HEK293T (cell line): ENCODE results near the gene PLPPR5.

Source experiments
- CTCF ChIA-PET: fragments of 350-600 bp; formaldehyde crosslinking; extraction: SDS; loops from one replicate; lab custom pipeline; 2021; ENCODE audit warnings: antibody characterized with exemption, inconsistent platforms; lab: Yijun Ruan, JAX
- POLR2A ChIA-PET: fragments of 350-600 bp; formaldehyde crosslinking; extraction: SDS; loops from one replicate; lab custom pipeline; 2020; ENCODE audit warnings: antibody characterized with exemption, inconsistent platforms; lab: Yijun Ruan, JAX
- DNase-seq: peaks from one replicate; pipeline ENCODE4 v3.0.0; 2012; ENCODE audit warnings: mixed read lengths; ENCODE audit errors: extremely low spot score
- ARNT ChIP-seq: fragments of 450-650 bp; IDR thresholded peaks from 2 replicates; pipeline ENCODE4 v1.6.1; 2017; ENCODE audit warnings: mild to moderate bottlenecking
- BHLHE40 ChIP-seq: fragments of 450-650 bp; IDR thresholded peaks from 2 replicates; pipeline ENCODE4 v1.6.1; 2016; ENCODE audit warnings: mild to moderate bottlenecking, moderate library complexity, borderline replicate concordance
- CTBP1 ChIP-seq: fragments of 450-650 bp; IDR thresholded peaks from 2 replicates; pipeline ENCODE4 v1.6.1; 2016; ENCODE audit warnings: borderline replicate concordance
- ELF4 ChIP-seq: fragments of 450-650 bp; IDR thresholded peaks from 2 replicates; pipeline ENCODE4 v1.6.1; 2017; ENCODE audit warnings: antibody characterized with exemption
- FOXA1 ChIP-seq: fragments of 450-650 bp; IDR thresholded peaks from 2 replicates; pipeline ENCODE4 v1.6.1; 2016; ENCODE audit warnings: mild to moderate bottlenecking
- FOXK2 ChIP-seq: fragments of 450-650 bp; IDR thresholded peaks from 2 replicates; pipeline ENCODE4 v1.6.1; 2016; ENCODE audit warnings: mild to moderate bottlenecking
- FOXM1 ChIP-seq: fragments of 450-650 bp; IDR thresholded peaks from 2 replicates; pipeline ENCODE4 v1.6.1; 2017; ENCODE audit warnings: mild to moderate bottlenecking, borderline replicate concordance
- HDGF ChIP-seq: fragments of 450-650 bp; IDR thresholded peaks from 2 replicates; pipeline ENCODE4 v1.6.1; 2017; ENCODE audit warnings: antibody characterized with exemption, borderline replicate concordance
- L3MBTL2 ChIP-seq: fragments of 450-650 bp; conservative IDR thresholded peaks from 2 replicates; pipeline ENCODE4 v1.6.1; 2016; ENCODE audit warnings: mild to moderate bottlenecking
- LEF1 ChIP-seq: fragments of 450-650 bp; IDR thresholded peaks from 2 replicates; pipeline ENCODE4 v1.6.1; 2017; ENCODE audit warnings: mild to moderate bottlenecking, borderline replicate concordance
- NFRKB ChIP-seq: fragments of 450-650 bp; IDR thresholded peaks from 2 replicates; pipeline ENCODE4 v1.6.1; 2016; ENCODE audit warnings: mild to moderate bottlenecking, moderate library complexity
- PKNOX1 ChIP-seq: fragments of 450-650 bp; IDR thresholded peaks from 2 replicates; pipeline ENCODE4 v1.6.1; 2016
- SP1 ChIP-seq: fragments of 450-650 bp; IDR thresholded peaks from 2 replicates; pipeline ENCODE4 v1.6.1; 2017
- SUZ12 ChIP-seq: fragments of 450-650 bp; IDR thresholded peaks from 2 replicates; pipeline ENCODE4 v1.6.1; 2016; ENCODE audit warnings: mild to moderate bottlenecking
- TARDBP ChIP-seq: fragments of 450-650 bp; IDR thresholded peaks from 2 replicates; pipeline ENCODE4 v1.6.1; 2016
- ZNF384 ChIP-seq: fragments of 450-650 bp; IDR thresholded peaks from 2 replicates; pipeline ENCODE4 v1.6.1; 2016

The PLPPR5 gene

GRCh38 chr1:98962156-98962555 lies 42.5 kb downstream of the PLPPR5 start:
- CTCF ChIA-PET = interaction anchor here (0.6 kb wide), 1 partner anchor 10 kb away, joined by 7 read pairs; no protein-coding TSS in a partner anchor
- TF ChIP-seq L3MBTL2 (no peak), SP1 (no peak), NFRKB (no peak)
- no peak for DNase-seq
- POLR2A ChIA-PET = no interaction called here

GRCh38 chr1:98949621-98950020 lies 55.0 kb downstream of the PLPPR5 start:
- no peak for TF ChIP-seq LEF1
- TF ChIP-seq SUZ12 = no peak
- no peak for TF ChIP-seq CTBP1
- no peak for TF ChIP-seq NFRKB
- TF ChIP-seq ARNT = no peak
- TF ChIP-seq BHLHE40 = no peak
- TF ChIP-seq FOXK2 = no peak
- TF ChIP-seq ZNF384 = no peak
- no peak for TF ChIP-seq HDGF
- TF ChIP-seq FOXM1 = no peak
- no peak for TF ChIP-seq FOXA1
- TF ChIP-seq ELF4 = no peak
- no peak for TF ChIP-seq PKNOX1
- no peak for TF ChIP-seq SP1
- no peak for TF ChIP-seq TARDBP
- ChIA-PET POLR2A (no interaction called here), CTCF (no interaction called here)
- DNase-seq = no peak

GRCh38 chr1:98949166-98949565 lies 55.5 kb downstream of the PLPPR5 start:
- POLR2A ChIA-PET = no interaction called here
- DNase-seq = no peak
- TF ChIP-seq TARDBP = no peak
- no peak for TF ChIP-seq L3MBTL2
- no peak for TF ChIP-seq SP1
- no peak for TF ChIP-seq ELF4
- TF ChIP-seq BHLHE40 = no peak
- no peak for TF ChIP-seq ZNF384
- TF ChIP-seq LEF1 = no peak
- no peak for TF ChIP-seq HDGF
- no peak for TF ChIP-seq FOXK2
- TF ChIP-seq FOXM1 = no peak
- no peak for TF ChIP-seq FOXA1
- no peak for TF ChIP-seq CTBP1
- no peak for TF ChIP-seq PKNOX1
- TF ChIP-seq SUZ12 = no peak
- no peak for TF ChIP-seq NFRKB
- CTCF ChIA-PET = no interaction called here

- DNase-seq = no peak
- ChIA-PET POLR2A (no interaction called here), CTCF (no interaction called here)
- no peak for TF ChIP-seq FOXM1
- no peak for TF ChIP-seq ARNT
- TF ChIP-seq SUZ12 = no peak
- TF ChIP-seq ZNF384 = no peak
- TF ChIP-seq L3MBTL2 = no peak
- TF ChIP-seq FOXK2 = no peak
- no peak for TF ChIP-seq LEF1
- no peak for TF ChIP-seq CTBP1
- no peak for TF ChIP-seq BHLHE40
- TF ChIP-seq HDGF = no peak
- no peak for TF ChIP-seq SP1
- TF ChIP-seq FOXA1 = no peak
- no peak for TF ChIP-seq ELF4
Measured at GRCh38 chr1:98947071-98947470, 57.6 kb downstream of the PLPPR5 start.

GRCh38 chr1:98940722-98941079 lies 64.0 kb downstream of the PLPPR5 start:
- ChIA-PET POLR2A (no interaction called here), CTCF (no interaction called here)
- no peak for TF ChIP-seq BHLHE40
- no peak for TF ChIP-seq LEF1
- no peak for TF ChIP-seq SP1
- no peak for TF ChIP-seq PKNOX1
- TF ChIP-seq FOXM1 = no peak
- TF ChIP-seq L3MBTL2 = no peak
- no peak for TF ChIP-seq NFRKB
- no peak for TF ChIP-seq TARDBP
- TF ChIP-seq ZNF384 = no peak
- TF ChIP-seq FOXA1 = no peak
- no peak for TF ChIP-seq ELF4
- TF ChIP-seq SUZ12 = no peak
- TF ChIP-seq HDGF = no peak
- no peak for TF ChIP-seq ARNT
- no peak for TF ChIP-seq FOXK2
- no peak for TF ChIP-seq CTBP1
- no peak for DNase-seq

GRCh38 chr1:98940069-98940721 lies 64.5 kb downstream of the PLPPR5 start:
- ChIA-PET POLR2A (no interaction called here), CTCF (no interaction called here)

More at GRCh38 chr1:98940069-98940721, 64.5 kb downstream of the PLPPR5 start:
- TF ChIP-seq L3MBTL2 (no peak), FOXM1 (no peak), SUZ12 (no peak), BHLHE40 (no peak), SP1 (no peak), CTBP1 (no peak), ELF4 (no peak), ARNT (no peak), FOXK2 (no peak), PKNOX1 (no peak), ZNF384 (no peak), FOXA1 (no peak), HDGF (no peak), NFRKB (no peak), LEF1 (no peak), TARDBP (no peak)
- no peak for DNase-seq
